ENCODE results near the gene CSPG4.
"Not testable (repeated sequence)": the region's sequence is repeated elsewhere in the genome, so short reads cannot be mapped to it uniquely, and the experiment has no call there.

Gene CSPG4, protein sequence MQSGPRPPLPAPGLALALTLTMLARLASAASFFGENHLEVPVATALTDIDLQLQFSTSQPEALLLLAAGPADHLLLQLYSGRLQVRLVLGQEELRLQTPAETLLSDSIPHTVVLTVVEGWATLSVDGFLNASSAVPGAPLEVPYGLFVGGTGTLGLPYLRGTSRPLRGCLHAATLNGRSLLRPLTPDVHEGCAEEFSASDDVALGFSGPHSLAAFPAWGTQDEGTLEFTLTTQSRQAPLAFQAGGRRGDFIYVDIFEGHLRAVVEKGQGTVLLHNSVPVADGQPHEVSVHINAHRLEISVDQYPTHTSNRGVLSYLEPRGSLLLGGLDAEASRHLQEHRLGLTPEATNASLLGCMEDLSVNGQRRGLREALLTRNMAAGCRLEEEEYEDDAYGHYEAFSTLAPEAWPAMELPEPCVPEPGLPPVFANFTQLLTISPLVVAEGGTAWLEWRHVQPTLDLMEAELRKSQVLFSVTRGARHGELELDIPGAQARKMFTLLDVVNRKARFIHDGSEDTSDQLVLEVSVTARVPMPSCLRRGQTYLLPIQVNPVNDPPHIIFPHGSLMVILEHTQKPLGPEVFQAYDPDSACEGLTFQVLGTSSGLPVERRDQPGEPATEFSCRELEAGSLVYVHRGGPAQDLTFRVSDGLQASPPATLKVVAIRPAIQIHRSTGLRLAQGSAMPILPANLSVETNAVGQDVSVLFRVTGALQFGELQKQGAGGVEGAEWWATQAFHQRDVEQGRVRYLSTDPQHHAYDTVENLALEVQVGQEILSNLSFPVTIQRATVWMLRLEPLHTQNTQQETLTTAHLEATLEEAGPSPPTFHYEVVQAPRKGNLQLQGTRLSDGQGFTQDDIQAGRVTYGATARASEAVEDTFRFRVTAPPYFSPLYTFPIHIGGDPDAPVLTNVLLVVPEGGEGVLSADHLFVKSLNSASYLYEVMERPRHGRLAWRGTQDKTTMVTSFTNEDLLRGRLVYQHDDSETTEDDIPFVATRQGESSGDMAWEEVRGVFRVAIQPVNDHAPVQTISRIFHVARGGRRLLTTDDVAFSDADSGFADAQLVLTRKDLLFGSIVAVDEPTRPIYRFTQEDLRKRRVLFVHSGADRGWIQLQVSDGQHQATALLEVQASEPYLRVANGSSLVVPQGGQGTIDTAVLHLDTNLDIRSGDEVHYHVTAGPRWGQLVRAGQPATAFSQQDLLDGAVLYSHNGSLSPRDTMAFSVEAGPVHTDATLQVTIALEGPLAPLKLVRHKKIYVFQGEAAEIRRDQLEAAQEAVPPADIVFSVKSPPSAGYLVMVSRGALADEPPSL (N-terminal part only)

DNA sequence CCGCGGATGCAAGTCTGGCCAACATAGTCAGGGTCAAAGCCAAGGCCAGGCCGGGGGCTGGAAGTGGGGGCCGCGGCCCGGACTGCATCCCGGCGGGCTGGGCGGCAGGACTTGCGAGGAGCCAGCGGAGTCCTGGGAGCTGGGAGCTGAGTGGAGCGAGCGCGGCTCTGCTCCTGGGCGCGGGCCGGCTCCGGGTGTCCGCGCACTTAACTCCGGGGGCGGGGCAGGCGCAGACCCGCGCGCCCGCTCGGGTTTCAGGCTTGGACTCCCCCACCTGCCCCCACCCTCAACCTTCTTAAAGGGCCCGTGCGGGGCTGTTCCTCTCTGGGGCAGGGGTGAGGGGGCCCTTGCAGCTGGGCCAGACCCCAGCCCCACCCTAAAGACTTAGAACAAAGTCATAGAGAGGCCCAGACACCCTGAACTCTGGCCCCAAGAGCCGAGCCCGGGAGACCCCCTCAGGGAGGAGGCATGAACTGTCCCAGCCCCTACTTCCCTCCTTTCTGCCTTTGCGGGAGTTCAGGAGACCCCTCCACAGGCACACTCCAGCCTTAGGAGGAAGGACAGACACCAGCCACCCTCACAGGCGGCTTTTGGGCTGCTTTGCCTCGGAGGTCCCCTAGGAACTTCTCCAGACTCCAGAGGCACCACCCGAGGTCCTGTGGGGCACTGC lies at the start of gene CSPG4:
CSPG4 (minus strand) TSS at position 181 of the 670 bp plus-strand sequence; CDS start at position 88, 93 bp downstream.
- no peak for DNase-seq (ENCODE audit: low read depth in 2 of 2)

GRCh38 chr15:75762357-75762718 lies 49.7 kb upstream of the CSPG4 start:
- DNase-seq (ENCODE audit: low read depth in 2 of 2), result not testable (repeated sequence)

- no peak for DNase-seq (ENCODE audit: low read depth in 2 of 2)
These were observed 49.1 kb upstream of the CSPG4 start for GRCh38 chr15:75761446-75762356.

DNA sequence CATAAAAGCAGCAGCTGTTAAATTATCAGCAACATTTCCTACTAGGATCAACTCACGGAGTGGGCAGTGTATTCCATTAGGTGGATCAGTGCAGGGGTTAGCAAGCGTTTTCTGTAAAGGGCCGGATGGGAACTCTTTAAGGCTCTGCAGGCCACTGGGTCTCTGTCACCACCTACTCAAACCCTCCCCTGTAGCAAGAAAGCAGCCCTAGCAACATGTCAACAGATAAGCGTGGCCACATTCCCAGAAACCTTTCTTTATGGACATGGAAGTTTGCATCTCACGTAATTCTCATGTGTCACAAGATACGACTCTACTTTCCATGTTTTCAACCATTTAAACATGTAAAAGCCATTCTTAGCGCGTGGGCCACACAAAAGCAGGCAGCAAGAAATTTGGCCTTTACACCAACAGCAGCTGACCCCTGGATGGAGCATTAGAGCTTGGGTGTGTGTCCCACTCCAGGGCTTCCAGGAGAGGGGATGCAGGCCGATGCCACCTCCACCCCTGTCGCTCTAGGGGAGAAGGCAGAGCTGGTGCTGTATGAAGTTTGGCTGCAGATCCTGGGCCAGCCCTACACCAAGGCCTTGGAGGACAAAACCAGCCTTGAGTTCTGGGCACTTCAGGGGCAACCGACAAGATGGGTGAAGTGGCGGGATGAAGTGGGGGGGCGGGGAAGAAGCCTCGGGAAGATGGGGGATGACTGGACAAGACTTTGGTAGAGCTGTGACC lies 48.2 kb upstream of the CSPG4 start:
- DNase-seq (ENCODE audit: low read depth in 2 of 2), result no peak

DNA sequence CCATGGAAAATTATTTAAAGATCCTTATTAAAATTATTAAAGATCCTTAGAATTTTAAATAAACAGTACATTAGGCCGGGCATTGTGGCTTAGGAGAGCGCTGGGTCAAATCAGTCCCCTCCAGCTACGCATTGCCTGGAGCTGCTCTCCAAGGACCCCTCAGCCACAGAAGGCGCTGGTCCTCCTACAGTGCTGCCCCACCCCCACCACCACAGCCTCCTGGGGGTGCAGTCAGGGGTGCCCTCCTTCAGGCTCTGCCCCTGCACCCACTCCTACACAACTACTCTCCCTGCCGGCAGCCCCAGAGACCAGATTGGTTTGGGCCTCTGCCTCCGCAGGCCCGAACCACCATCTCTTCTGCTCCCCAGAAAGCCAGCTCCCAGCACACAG lies 47.5 kb upstream of the CSPG4 start:
- DNase-seq (ENCODE audit: low read depth in 2 of 2), result not testable (repeated sequence)

DNA sequence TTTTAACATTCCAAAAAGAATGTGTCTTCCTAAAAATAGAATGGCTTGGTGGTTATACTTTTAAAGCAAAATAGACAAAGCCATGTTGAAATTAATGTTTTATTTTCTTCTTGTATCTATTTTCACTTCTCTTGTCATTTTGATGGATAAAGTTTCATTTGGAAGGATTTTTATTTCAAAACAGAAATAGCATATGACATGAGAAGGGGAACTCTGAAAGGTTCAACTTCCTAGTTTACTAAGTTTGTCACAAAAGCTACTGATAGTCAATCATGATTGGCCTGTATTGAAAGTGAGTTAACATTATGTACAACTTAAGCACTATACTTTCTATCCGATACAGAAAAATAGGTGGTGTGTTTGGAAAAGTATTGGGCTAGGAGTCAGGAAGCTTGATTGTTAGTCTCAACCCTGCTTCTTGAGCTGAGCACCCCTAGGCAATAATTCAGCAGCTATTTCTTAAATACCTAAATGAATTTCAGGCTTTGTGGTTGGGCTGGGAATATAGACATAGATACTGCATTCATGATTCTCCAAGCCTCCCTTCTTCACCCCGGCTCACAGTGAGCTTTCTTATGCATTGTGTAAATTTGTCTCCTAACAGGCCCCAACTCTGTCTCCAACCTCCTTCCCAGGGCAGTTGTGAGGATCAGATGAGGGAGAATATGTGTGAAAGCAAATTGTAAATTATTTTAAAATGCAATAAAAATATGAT lies 46.9 kb upstream of the CSPG4 start:
- DNase-seq (ENCODE audit: low read depth in 2 of 2), result no peak

- DNase-seq (ENCODE audit: low read depth in 2 of 2), result peak in 1 of 2 donors; percentile 40
These were observed 45.6 kb upstream of the CSPG4 start for GRCh38 chr15:75758071-75758872.

DNA sequence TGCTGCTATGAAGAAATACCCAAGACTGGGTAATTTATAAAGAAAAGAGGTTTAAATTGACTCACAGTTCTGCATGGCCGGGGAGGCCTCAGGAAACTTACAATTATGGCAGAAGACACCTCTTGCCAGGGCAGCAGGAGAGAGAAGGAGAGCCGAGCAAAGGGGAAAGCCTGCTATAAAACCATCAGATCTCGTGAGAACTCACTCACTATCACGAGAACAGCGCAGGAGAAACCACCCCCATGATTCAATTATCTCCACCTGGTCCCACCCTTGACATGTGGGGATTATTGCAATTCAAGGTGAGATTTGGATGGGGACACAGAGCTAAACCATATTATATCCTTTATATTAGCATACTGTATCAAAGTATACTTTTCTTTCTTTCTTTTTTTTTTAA lies 42.2 kb upstream of the CSPG4 start:
- not testable (repeated sequence) for DNase-seq (ENCODE audit: low read depth in 2 of 2)

DNA sequence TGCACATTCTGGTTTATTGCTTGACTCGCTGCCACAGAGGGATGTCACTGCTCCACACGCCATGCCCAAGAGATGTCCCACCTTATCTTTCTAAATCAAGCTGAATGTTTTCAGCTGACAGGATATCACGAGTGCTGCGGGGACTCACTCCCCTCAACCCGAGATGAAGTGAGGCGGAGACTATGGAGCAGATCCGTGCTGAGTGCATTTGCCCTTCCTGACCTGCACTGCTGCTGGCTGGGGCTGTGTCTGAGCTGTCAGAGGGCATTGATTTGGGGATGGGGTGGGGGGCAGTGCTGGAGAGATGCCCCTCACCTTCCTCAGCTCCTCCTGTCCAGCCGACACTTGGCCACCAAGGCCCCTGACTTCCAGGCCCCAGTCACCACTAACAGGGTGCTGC lies 40.5 kb upstream of the CSPG4 start:
- no peak for DNase-seq (ENCODE audit: low read depth in 2 of 2)

DNA sequence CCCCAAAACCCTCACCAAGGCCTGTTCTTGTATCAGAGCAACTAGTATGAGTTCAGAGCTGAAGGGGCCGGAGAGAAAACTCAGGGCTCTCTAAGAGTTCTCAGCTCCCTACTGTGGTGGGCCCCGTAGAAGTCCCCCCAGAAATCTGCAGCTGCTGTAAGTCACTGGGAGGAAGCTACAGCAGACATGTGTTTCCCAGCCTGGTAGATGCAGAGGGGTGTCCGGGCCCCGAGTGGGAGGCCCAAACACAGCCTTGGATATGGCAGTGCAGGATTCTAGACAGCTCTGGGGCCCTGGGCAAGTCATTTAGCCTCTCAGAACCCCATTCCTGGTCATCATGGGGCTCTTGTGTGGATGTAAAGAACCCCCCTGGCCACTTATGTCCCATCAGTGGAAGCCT lies 39.2 kb upstream of the CSPG4 start:
- DNase-seq (ENCODE audit: low read depth in 2 of 2), result no peak

GRCh38 chr15:75751116-75751875 lies 38.6 kb upstream of the CSPG4 start:
- DNase-seq (ENCODE audit: low read depth in 2 of 2), result no peak

DNA sequence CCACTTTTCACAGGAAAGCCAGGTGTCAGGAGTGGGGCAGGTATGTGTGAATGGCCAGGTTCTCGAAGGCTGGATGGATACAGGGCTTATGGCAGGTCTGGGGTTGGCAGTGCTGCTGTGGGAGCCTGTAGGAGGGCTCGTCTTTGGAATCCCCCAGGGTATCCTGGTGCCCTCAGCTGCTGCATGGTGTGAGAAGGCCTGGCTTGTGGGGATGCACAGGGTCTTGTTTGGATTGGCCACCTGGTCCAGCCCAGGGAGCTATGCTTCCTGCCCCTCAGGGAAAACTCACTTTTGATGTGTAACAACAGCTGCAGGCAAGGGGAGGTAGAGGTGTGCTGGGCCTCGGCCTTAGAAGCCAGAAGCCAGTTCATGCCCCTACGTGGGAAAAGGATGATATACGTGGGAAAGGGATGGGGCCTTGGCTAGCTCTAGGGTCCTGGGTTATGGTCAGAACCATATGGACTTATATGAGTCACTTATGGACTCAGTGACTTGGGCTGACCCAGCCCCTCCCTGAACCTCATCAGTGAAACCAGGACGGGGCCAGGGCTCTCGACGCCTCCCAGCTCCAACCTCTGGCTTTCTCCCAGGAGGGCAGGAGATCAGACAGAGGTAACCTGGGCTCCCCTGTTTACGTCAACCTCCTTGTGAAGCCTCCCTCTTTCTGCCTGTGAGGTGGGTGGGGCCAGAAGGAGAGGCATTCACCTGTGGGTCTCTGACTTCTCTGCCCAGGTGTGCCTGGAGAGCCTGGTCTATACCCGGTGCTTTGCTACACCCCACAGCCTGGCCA lies 37.8 kb upstream of the CSPG4 start:
- no peak for DNase-seq (ENCODE audit: low read depth in 2 of 2)

DNA sequence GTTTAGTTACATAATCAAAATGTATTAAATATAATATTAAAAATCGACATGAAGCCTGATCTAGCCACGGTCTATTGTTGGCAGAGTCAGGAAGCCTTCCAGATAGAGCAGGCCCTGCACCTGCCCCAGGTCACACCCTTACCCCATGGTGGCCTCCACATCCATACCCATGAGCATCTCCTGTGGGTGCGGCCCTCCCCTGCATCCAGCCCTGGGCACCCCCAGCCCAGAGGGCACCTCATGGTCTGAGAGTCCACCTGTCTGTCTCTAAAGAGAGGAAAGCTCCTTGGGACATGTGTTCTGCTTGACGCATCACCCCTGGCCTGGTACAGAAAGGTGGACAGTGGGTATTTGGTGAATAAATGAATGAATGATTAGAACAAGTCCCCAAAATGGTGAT lies 37.2 kb upstream of the CSPG4 start:
- no peak for DNase-seq (ENCODE audit: low read depth in 2 of 2)

DNA sequence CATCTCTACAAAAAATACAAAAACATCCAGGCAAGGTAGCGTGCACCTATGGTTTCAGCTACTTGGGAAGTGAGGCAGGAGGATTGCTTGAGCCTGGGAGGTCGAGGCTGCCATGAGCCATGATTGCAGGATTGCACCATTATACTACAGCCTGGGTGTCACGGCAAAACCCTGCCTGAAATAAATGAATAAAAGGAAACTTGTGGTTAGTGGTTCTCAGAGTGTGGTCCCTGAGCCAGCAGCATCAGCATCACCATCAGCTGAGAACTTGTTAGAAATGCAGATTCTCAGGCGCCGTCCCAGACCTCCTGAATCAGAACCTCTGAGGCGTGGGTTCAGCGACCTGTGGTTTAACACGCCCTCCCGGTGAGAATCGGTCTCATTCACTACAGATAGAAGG lies 36.2 kb upstream of the CSPG4 start:
- not testable (repeated sequence) for DNase-seq (ENCODE audit: low read depth in 2 of 2)

DNA sequence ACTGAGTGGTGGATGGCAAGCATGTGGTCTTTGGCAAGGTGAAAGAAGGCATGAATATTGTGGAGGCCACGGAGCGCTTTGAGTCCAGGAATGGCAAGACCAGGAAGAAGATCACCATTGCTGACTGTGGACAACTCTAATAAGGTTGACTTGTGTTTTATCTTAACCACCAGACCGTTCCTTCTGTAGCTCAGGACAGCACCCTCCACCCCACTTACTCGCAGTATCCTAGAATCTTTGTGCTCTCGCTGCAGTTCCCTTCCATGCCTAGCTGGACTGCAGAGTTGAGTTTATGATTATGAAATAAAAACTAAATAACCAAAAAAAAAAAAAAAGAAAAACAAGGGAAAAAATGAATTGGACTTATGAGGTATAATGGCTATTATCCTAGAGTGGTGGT lies 34.5 kb upstream of the CSPG4 start:
- not testable (repeated sequence) for DNase-seq (ENCODE audit: low read depth in 2 of 2)

GRCh38 chr15:75745305-75745704 lies 32.7 kb upstream of the CSPG4 start:
- DNase-seq (ENCODE audit: low read depth in 2 of 2), result no peak

DNA sequence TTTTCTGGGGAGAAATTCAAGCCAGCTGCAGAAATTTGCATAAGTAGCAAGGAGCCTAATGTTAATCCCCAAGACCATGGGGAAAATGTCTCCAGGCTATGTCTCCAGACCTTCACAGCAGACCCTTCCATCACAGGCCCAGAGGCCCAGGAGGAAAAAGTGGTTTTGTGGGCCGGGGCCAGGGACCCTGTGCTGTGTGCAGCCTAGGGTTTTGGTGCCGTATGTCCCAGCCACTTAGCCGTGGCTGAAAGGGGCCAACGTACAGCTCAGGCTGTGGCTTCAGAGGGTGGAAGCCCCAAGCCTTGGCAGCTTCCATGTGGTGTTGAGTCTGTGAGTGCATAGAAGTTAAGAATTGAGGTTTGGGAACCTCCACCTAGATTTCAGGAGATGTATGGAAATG lies 29.7 kb upstream of the CSPG4 start:
- DNase-seq (ENCODE audit: low read depth in 2 of 2), result not testable (repeated sequence)

Data from stimulated activated CD8-positive, alpha-beta memory T cell treated with anti-CD3 and anti-CD28 coated beads, Interleukin-2, amount 100 ng/mL, for 1 hour (primary cell).